Suppressor macrophage treated with lipopolysaccharide for 1 hour (primary cell): ENCODE results near the gene SOX13.

Source experiments
- DNase-seq, 3 donors: peaks; one replicate each; pipeline ENCODE4 v3.0.0-alpha.2; 2020 to 2022

Gene SOX13

GRCh38 chr1:204065174-204065985 lies 7.5 kb upstream of the SOX13 start:
- peak in 1 of 3 donors; percentile 18 for DNase-seq

- no peak for DNase-seq
Observed at GRCh38 chr1:204065986-204066300, 7.0 kb upstream of the SOX13 start.

- no peak for DNase-seq
Observed at GRCh38 chr1:204067935-204068334, 5.0 kb upstream of the SOX13 start.

- no peak for DNase-seq
Observed at GRCh38 chr1:204069887-204070286, 3.0 kb upstream of the SOX13 start.

- DNase-seq, result no peak
Observed at GRCh38 chr1:204070895-204071294, 2.0 kb upstream of the SOX13 start.

GRCh38 chr1:204073837-204074273 lies 940 bp downstream of the SOX13 start:
- DNase-seq, result peak in 1 of 3 donors; percentile 32

- peak; percentile 22 to 51 (median 23) for DNase-seq
Observed at GRCh38 chr1:204074274-204075138, 1.6 kb downstream of the SOX13 start.

GRCh38 chr1:204075139-204075521 lies 2.2 kb downstream of the SOX13 start:
- peak; percentile 58 to 62 (median 62) for DNase-seq

- no peak for DNase-seq
Observed at GRCh38 chr1:204075890-204076846, 3.3 kb downstream of the SOX13 start.

GRCh38 chr1:204076891-204077290 lies 4.0 kb downstream of the SOX13 start:
- no peak for DNase-seq

GRCh38 chr1:204077979-204078696 lies 5.2 kb downstream of the SOX13 start:
- DNase-seq, result no peak

- DNase-seq, result no peak
Observed at GRCh38 chr1:204079608-204079999, 6.7 kb downstream of the SOX13 start.

- DNase-seq, result no peak
Observed at GRCh38 chr1:204080163-204080903, 7.4 kb downstream of the SOX13 start.

GRCh38 chr1:204081164-204081790 lies 8.4 kb downstream of the SOX13 start:
- DNase-seq, result no peak

GRCh38 chr1:204081791-204082513 lies 9.0 kb downstream of the SOX13 start:
- no peak for DNase-seq

- no peak for DNase-seq
Observed at GRCh38 chr1:204083491-204083890, 10.6 kb downstream of the SOX13 start.

GRCh38 chr1:204084247-204084772 lies 11.4 kb downstream of the SOX13 start:
- no peak for DNase-seq

GRCh38 chr1:204085876-204086275 lies 13.0 kb downstream of the SOX13 start:
- no peak for DNase-seq

GRCh38 chr1:204087181-204087892 lies 14.4 kb downstream of the SOX13 start:
- no peak for DNase-seq
